Fibroblast of villous mesenchyme (primary cell): ENCODE measurements around the gene ZDHHC8. TPM values are rescaled to one million over a fixed set of nuclear protein-coding genes. Genes with fewer than 3 reads are reported as not detected.

Source experiments
- DNase-seq: peaks from one replicate; pipeline ENCODE4 v3.0.0-alpha.2; 2010; ENCODE audit warnings: low read depth
- H3K4me3 ChIP-seq: 2 replicates; pipeline ENCODE4 v1.5.1; 2011; ENCODE audit warnings: low read depth, mild to moderate bottlenecking, low read length
- small RNA-seq: library from RNA; depleted of rRNA; stranded (forward); fragments of <200 nt; gene quantifications from one replicate; pipeline ENCODE3, GENCODE V24; 2012
- total RNA-seq: library from RNA; depleted of rRNA; stranded (reverse); fragments of >200 nt; gene quantifications from 2 replicates; pipeline ENCODE4 v1.2.3, GENCODE V29; 2012
- TF ChIP-seq, protein P1 (sequence below): IDR thresholded peaks from 2 replicates; pipeline ENCODE4 v1.5.1; 2012; ENCODE audit warnings: low read depth, mild to moderate bottlenecking, low read length; ENCODE audit not compliant: insufficient read depth

The ZDHHC8 gene
- total RNA-seq, 1 donor = 10.8 TPM

DNA sequence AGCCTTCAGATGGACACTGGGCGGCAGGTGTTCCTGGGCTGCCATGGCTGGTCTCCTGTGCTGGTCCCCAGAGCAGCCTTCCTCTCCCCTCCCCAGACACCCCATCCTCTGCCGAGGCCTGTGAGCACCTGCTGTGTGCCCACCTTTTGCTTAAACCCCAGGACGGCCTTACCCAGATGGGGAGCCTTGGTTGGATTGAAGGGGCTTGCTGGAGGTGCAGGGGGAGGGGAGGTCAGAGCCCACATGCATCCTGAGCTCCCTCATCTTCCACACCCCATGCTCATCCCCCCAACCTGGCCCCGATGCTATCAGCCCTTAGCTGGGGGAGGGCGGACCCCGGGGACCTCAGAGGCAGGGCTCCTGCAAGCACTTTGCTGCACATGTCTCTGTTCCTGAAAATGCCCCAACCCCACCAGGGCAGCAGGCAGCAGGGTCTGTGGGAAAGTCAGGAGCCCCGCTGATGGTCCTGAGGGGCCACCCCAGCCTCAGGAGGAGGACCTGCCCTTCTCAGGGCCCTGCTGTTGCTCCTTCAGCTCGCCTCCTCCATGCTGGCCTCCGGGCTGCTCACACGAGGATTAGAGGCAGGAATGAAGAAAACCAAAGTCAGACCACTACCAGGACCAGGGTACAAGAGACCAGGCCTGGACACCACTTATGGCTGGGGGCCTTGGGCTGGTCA is 60.8 kb downstream of the ZDHHC8 start:
- TF ChIP-seq, protein P1, sequence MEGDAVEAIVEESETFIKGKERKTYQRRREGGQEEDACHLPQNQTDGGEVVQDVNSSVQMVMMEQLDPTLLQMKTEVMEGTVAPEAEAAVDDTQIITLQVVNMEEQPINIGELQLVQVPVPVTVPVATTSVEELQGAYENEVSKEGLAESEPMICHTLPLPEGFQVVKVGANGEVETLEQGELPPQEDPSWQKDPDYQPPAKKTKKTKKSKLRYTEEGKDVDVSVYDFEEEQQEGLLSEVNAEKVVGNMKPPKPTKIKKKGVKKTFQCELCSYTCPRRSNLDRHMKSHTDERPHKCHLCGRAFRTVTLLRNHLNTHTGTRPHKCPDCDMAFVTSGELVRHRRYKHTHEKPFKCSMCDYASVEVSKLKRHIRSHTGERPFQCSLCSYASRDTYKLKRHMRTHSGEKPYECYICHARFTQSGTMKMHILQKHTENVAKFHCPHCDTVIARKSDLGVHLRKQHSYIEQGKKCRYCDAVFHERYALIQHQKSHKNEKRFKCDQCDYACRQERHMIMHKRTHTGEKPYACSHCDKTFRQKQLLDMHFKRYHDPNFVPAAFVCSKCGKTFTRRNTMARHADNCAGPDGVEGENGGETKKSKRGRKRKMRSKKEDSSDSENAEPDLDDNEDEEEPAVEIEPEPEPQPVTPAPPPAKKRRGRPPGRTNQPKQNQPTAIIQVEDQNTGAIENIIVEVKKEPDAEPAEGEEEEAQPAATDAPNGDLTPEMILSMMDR = no peak
- no peak overlapping the region for H3K4me3 ChIP-seq
- DNase-seq = no peak

DNA sequence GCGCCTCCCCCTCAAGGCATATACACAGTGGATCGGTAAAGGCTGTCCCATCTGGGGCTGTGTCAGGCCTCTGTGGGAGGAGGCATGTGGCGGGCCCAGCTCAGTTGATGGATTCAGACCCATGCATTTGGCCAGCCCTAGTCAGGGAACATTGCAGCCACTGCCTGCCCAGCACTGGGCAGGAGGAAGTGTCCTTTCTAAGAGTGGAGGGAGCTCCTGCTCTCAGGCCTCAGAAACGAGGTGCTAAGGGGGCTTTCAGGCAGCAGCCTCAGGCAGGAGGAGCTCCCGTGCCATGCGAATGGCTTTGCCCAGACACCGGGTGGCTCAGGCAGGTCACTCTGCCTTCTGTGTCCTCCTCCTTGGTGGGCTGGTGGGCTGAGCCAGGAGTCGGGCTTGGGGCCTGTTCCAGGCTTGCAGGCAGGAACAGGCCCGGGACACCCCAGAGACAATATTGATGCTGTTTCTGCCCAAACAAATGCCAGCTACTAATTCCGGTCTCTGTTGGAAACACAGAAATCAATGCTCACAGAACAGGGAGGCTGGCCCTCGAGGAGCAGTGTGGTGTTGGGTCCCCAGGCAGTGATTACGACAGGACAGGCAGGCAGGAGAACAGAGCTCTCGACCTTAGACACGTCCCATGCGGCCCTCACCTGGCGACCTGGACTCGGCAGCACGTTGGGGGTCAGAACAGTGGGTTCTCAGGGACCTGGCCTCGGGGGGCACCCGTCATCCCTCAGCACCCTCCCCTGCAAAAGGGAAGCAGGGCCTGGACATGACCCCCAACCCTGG is 61.6 kb downstream of the ZDHHC8 start:
- no peak overlapping the region for H3K4me3 ChIP-seq
- no peak for DNase-seq
- TF ChIP-seq, protein P1 = no peak

DNA sequence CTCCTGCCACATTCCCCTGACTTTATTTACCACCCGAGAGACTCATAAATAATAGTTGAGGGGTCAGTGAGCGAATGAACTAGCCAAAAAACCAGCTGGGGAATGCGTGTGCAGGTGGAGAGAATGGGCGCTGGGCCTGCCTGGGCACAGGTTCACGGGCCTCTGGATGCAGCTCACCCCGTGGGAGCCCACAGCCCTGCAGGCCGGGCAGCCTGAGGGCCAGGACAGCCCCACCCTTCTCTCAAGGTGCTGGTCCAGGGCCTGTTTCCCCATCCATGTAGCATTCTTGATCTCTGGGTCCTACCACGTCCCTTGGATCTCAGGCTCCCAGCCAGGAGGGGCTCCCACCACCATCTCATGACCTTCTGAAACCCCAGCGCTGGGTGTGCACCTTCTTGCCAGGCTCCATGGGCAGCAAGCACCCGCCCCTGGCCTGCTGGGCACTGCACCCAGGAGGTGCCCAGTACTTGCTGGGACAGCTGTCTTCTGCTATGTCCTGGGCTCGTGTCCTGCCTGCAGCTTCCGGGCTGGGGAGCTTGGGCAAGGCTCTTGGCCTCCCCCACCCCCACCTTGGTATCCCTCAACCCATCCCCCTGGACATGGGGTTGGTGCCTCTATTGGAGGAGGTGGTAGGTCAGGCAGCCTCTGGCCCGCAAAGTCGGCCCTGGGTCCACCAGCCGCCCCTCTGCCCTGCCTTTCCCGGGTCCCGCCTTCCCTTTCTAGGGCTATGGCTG is 62.3 kb downstream of the ZDHHC8 start:
- TF ChIP-seq, protein P1 = no peak
- DNase-seq = no peak
- no peak overlapping the region for H3K4me3 ChIP-seq

DNA sequence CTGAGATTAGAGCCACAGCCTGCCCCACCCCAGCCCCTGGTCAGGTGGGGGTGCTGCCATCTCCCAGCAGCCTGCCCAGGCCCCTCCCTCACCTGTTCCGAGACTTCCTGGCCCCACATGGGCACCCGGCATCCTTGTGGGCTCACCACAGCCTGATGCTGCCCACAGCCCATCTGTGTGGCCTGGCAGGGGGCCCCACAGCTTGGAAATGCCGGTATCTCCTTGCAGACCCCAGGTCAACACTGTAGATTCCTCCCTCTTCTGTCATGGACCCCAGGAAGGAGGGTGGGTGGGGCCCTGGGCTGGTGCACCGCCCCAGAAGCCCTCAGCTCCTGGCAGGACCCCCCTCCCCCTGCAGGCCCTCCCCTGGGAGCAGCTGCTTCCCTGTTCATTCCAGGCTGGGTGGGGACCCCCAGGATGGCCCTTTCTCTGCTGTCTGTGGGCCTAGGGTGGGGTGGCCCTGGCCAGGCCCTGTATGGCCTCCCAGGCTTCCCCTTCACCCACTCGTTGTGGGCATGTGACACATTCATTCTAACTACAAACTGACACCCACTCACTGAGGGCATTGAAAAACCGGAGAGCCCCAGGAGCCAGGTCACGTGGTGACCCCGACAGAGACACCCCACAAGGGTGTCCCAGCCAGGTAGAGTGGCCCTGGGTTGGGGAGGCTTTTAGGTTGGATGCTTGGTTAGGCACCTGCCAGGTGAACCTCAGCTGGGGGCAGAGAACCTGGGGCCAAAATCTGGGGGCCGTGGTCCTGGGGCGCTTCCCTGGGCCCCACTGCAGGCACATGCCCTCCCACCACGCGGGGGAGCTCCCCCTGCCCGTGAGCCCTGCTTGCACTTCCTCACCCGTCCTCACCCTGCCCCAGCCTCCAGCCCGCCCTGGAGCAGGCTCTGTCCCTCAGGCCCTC is 63.3 kb downstream of the ZDHHC8 start:
- DNase-seq = no peak
- TF ChIP-seq, protein P1 = no peak
- no peak overlapping the region for H3K4me3 ChIP-seq

DNA sequence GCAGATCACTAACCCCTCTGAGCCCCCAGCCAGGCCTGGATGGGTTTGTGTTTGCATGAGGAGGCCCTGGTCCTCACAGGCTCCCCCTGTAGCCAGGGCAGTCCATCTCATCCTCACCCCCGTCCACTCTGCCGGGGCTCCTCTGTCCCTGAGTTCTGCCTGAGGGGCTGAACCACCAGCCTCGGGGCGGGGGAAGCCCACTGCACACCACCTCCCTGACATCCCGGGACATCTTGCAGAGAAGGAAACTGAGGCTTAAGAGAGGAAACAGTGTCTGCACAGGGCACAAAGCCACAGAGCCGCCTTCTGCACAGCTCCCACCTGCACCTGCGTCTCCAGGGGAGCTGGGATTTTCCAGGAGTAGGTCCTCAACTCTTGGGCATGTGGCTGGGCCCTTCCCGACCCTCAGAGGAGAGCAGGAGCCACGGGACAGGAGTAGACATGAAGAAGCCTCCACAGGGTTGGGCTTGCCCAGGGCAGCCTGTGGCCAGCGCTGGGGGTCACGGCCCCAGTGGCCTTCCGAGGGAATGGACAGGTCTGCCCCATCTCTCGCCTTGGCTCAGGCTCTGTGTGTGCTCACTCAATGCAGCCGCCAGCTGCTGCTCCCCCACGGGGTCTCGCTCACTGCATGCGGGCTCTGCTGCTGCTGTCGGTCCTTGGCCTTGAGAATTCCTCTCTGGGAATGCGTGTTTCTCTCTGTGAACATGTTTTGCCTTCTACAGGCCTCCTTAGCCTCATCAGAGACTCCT is 64.7 kb downstream of the ZDHHC8 start:
- TF ChIP-seq, protein P1 = no peak
- DNase-seq = no peak
- no peak overlapping the region for H3K4me3 ChIP-seq

Small RNAs within 50 kb of the gene (small RNA-seq; reads per million reads assigned to genes)
- gene MIR6816 (not detected), gene RF00599 (not detected)

Other genes starting within 250 kb of the ZDHHC8 start
- gene COMT, start 190.0 kb upstream of the ZDHHC8 start, total RNA-seq = 173 and 236 TPM in 2 replicates
- gene TXNRD2, start 190.0 kb upstream of the ZDHHC8 start, total RNA-seq = 34.8 and 39.3 TPM in 2 replicates
- gene ARVCF, start 115.0 kb upstream of the ZDHHC8 start, total RNA-seq = 6.0 and 8.4 TPM in 2 replicates
- gene TANGO2, start 110.7 kb upstream of the ZDHHC8 start, total RNA-seq = 30.2 and 32.5 TPM in 2 replicates
- gene DGCR8, start 51.6 kb upstream of the ZDHHC8 start, total RNA-seq = 30.7 and 34.1 TPM in 2 replicates
- 200 and 206 TPM in 2 replicates for gene RANBP1, start 15.7 kb upstream of the ZDHHC8 start, total RNA-seq
- 35.4 and 45.3 TPM in 2 replicates for gene TRMT2A, start 14.6 kb upstream of the ZDHHC8 start, total RNA-seq
- gene CCDC188, start 19.3 kb downstream of the ZDHHC8 start, total RNA-seq = 0.43 and 0.97 TPM in 2 replicates
- gene RTN4R, start 136.5 kb downstream of the ZDHHC8 start, total RNA-seq = 0.97 and 1.3 TPM in 2 replicates
- gene DGCR6L, start 188.3 kb downstream of the ZDHHC8 start, total RNA-seq = 47.1 and 63.1 TPM in 2 replicates